OCI-LY7 (cell line): ENCODE measurements around the gene TRMT1.

Source experiments
- EZH2phosphoT487 ChIP-seq: fragments of 200-600 bp; sonication (generic); IDR thresholded peaks from 2 replicates; pipeline ENCODE4 v1.6.1; 2018; ENCODE audit warnings: low read depth, borderline replicate concordance, mild to moderate bottlenecking, mixed run types, antibody characterized with exemption, low read length, moderate library complexity, mixed read lengths
- TF ChIP-seq, protein P1 (sequence below): fragments of 200-600 bp; sonication (generic); conservative IDR thresholded peaks from 2 replicates; pipeline ENCODE4 v1.5.1; 2014; ENCODE audit warnings: mild to moderate bottlenecking, antibody characterized with exemption, low read length, moderate library complexity, mixed read lengths

- TF ChIP-seq, protein P1, sequence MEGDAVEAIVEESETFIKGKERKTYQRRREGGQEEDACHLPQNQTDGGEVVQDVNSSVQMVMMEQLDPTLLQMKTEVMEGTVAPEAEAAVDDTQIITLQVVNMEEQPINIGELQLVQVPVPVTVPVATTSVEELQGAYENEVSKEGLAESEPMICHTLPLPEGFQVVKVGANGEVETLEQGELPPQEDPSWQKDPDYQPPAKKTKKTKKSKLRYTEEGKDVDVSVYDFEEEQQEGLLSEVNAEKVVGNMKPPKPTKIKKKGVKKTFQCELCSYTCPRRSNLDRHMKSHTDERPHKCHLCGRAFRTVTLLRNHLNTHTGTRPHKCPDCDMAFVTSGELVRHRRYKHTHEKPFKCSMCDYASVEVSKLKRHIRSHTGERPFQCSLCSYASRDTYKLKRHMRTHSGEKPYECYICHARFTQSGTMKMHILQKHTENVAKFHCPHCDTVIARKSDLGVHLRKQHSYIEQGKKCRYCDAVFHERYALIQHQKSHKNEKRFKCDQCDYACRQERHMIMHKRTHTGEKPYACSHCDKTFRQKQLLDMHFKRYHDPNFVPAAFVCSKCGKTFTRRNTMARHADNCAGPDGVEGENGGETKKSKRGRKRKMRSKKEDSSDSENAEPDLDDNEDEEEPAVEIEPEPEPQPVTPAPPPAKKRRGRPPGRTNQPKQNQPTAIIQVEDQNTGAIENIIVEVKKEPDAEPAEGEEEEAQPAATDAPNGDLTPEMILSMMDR, result no peak
- no peak for TF ChIP-seq EZH2phosphoT487
Observed at GRCh38 chr19:13066226-13066625, 50.3 kb downstream of the TRMT1 start.
